ENCODE data around the gene ZFP36. TPM values are rescaled to one million over a fixed set of nuclear protein-coding genes. Genes with fewer than 3 reads are reported as not detected.

The ZFP36 gene
- total RNA-seq, 2 experiments from 2014 or later = 74.6 to 80.3 TPM

- H3K4me3 Mint-ChIP-seq = peak overlapping the region; percentile 44
- DNase-seq (peak; percentile 81), ATAC-seq (peak; percentile 29)
- intact Hi-C loops (cut with micrococcal nuclease) = no loop called here
- CTCF ChIA-PET = interaction anchor here (0.6 to 8.5 kb wide), 18 partner anchors 9 to 185 kb away, joined by 3 to 153 read pairs (median 4); partner anchors contain the start of genes PLEKHG2, RPS16, SAMD4B and ZFP36
- peaks cover 28% of the 10 kb centered on the region for H3K36me3 Mint-ChIP-seq (ENCODE audit: low read depth)
- H3K9me3 Mint-ChIP-seq = no peaks in the 10 kb centered on the region
- TF ChIP-seq, protein P1, sequence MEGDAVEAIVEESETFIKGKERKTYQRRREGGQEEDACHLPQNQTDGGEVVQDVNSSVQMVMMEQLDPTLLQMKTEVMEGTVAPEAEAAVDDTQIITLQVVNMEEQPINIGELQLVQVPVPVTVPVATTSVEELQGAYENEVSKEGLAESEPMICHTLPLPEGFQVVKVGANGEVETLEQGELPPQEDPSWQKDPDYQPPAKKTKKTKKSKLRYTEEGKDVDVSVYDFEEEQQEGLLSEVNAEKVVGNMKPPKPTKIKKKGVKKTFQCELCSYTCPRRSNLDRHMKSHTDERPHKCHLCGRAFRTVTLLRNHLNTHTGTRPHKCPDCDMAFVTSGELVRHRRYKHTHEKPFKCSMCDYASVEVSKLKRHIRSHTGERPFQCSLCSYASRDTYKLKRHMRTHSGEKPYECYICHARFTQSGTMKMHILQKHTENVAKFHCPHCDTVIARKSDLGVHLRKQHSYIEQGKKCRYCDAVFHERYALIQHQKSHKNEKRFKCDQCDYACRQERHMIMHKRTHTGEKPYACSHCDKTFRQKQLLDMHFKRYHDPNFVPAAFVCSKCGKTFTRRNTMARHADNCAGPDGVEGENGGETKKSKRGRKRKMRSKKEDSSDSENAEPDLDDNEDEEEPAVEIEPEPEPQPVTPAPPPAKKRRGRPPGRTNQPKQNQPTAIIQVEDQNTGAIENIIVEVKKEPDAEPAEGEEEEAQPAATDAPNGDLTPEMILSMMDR (IDR thresholded peaks at IDR 0.05) = no peak
- POLR2A ChIA-PET = interaction anchor here (0.6 to 9.9 kb wide), 13 partner anchors 9 to 254 kb away, joined by 3 to 80 read pairs (median 6); partner anchors contain the start of genes PLEKHG2, RPS16, SAMD4B and ZFP36
- no peaks in the 10 kb centered on the region for H3K27me3 Mint-ChIP-seq
- H3K27ac Mint-ChIP-seq = peak overlapping the region; percentile 90
- peaks cover 64% of the 10 kb centered on the region for H3K4me1 Mint-ChIP-seq (ENCODE audit: low read depth)
Measured at GRCh38 chr19:39398297-39398864, 8.3 kb upstream of the ZFP36 start.

DNA sequence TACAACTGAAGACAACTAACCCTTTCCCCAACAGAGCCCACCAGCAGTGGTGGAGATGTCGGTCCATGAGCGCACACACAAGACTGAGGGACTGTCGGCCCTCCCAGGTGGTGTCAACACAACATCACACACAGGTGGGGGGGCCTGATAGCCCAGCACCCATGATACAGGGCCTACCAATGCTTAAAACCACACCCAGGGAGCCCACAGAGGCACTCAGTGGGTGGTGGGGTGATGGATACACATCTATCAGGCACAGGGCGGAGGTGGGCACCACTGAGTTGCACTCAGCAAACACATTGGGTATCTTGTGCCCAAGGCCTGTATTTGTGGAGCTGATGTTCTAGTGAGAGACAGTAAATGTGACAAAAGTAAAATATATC is 7.0 kb upstream of the ZFP36 start:
- TF ChIP-seq, protein P1 (IDR thresholded peaks at IDR 0.05) = no peak
- Mint-ChIP-seq H3K27ac (peak overlapping the region; percentile 76), H3K9me3 (no peaks in the 10 kb centered on the region), H3K27me3 (no peaks in the 10 kb centered on the region), H3K4me3 (no peak overlapping the region), H3K4me1 (ENCODE audit: low read depth) (peaks cover 64% of the 10 kb centered on the region), H3K36me3 (ENCODE audit: low read depth) (peaks cover 20% of the 10 kb centered on the region)
- CTCF ChIA-PET = interaction anchor here (0.6 to 8.5 kb wide), 3 partner anchors 8 to 14 kb away, joined by 3 to 153 read pairs (median 17); partner anchors contain the start of genes MED29, PAF1 and PLEKHG2
- ATAC-seq = no peak
- DNase-seq = no peak
- POLR2A ChIA-PET = interaction anchor here (1.3 to 9.9 kb wide), 6 partner anchors 8 to 57 kb away, joined by 4 to 80 read pairs (median 12); partner anchors contain the start of genes MED29, PAF1, PLEKHG2 and RPS16
- intact Hi-C loops (cut with micrococcal nuclease) = no loop called here

GRCh38 chr19:39400061-39400460 is 6.6 kb upstream of the ZFP36 start:
- Mint-ChIP-seq H3K27me3 (no peaks in the 10 kb centered on the region), H3K27ac (peak overlapping the region; percentile 76), H3K4me1 (ENCODE audit: low read depth) (peaks cover 67% of the 10 kb centered on the region), H3K4me3 (no peak overlapping the region), H3K9me3 (no peaks in the 10 kb centered on the region), H3K36me3 (ENCODE audit: low read depth) (peaks cover 18% of the 10 kb centered on the region)
- POLR2A ChIA-PET = interaction anchor here (1.9 to 9.9 kb wide), 4 partner anchors 9 to 58 kb away, joined by 4 to 80 read pairs (median 17); partner anchors contain the start of genes MED29, PAF1, PLEKHG2 and SAMD4B
- CTCF ChIA-PET = interaction anchor here (0.6 to 8.5 kb wide), 3 partner anchors 9 to 14 kb away, joined by 3 to 153 read pairs (median 17); partner anchors contain the start of genes MED29, PAF1 and PLEKHG2
- intact Hi-C loops (cut with micrococcal nuclease) = no loop called here
- DNase-seq (no peak), ATAC-seq (no peak)
- TF ChIP-seq, protein P1 (IDR thresholded peaks at IDR 0.05) = no peak

DNA sequence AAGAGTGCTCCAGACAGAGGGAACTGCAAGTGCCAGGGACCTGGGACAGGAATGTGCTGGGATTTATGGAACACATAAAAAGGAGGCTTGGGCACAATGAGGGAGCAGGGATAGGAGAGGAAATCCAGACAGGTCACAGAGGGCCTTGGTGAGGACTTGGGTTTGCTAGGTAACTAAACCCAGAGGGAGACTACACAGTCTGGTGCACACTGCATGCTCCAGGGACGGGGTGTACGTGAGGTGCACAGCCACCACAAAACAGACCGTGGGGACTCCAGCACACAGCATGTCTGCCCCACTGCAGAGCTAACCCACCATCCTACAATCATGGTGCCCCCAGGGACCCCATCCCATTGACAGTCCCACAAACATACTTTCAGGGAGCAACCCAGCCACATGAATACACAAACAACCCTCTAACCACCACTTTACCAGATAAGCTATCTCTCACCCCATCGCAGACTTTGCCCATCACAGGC is 5.5 kb upstream of the ZFP36 start:
- H3K27me3 Mint-ChIP-seq = no peaks in the 10 kb centered on the region
- H3K4me1 Mint-ChIP-seq (ENCODE audit: low read depth) = peaks cover 71% of the 10 kb centered on the region
- CTCF ChIA-PET = interaction anchor here (0.6 to 8.5 kb wide), 6 partner anchors 10 to 73 kb away, joined by 3 to 153 read pairs (median 4); partner anchors contain the start of genes MED29, PAF1, PLEKHG2 and RPS16
- H3K27ac Mint-ChIP-seq = peak overlapping the region; percentile 99
- intact Hi-C loops (cut with micrococcal nuclease) = no loop called here
- peak overlapping the region; percentile 75 for H3K4me3 Mint-ChIP-seq
- TF ChIP-seq, protein P1 (IDR thresholded peaks at IDR 0.05) = no peak
- POLR2A ChIA-PET = interaction anchor here (0.9 to 9.9 kb wide), 10 partner anchors 10 to 132 kb away, joined by 3 to 80 read pairs (median 6); partner anchors contain the start of genes EID2B, MED29, PAF1 and PLEKHG2
- DNase-seq (no peak), ATAC-seq (peak; percentile 6)
- no peaks in the 10 kb centered on the region for H3K9me3 Mint-ChIP-seq
- peaks cover 11% of the 10 kb centered on the region for H3K36me3 Mint-ChIP-seq (ENCODE audit: low read depth)

Data from activated CD8-positive, alpha-beta T cell treated with anti-CD3 and anti-CD28 coated beads for 36 hours (primary cell).